B cell (primary cell): ENCODE data around the gene MIP. TPM values are rescaled to one million over a fixed set of nuclear protein-coding genes. Genes with fewer than 3 reads are reported as not detected.

Experiments
- ATAC-seq: fragments of 200-7000 bp; cut with Tn5 transposase; one replicate; pipeline ENCODE4 v1.10.0; 2021; ENCODE audit warnings: low read depth, mild to moderate bottlenecking, moderate number of reproducible peaks, moderate library complexity
- CTCF ChIA-PET: fragments of 350-600 bp; sonication (Branson Sonifier 250); formaldehyde crosslinking; loops from one replicate; lab custom pipeline; 2021; ENCODE audit warnings: antibody characterized with exemption, inconsistent platforms; lab: Charles Lee
- POLR2A ChIA-PET: fragments of 350-600 bp; sonication (Branson Sonifier 250); formaldehyde crosslinking; loops from one replicate; lab custom pipeline; 2021; ENCODE audit warnings: antibody characterized with exemption; lab: Charles Lee
- DNase-seq: peaks from one replicate; pipeline ENCODE4 v3.0.0; 2013
- H2AFZ ChIP-seq: 2 replicates; pipeline ENCODE4 v1.6.1; 2012; ENCODE audit warnings: mild to moderate bottlenecking, low read depth, low read length; ENCODE audit not compliant: insufficient read depth, poor library complexity, severe bottlenecking
- H3K27ac ChIP-seq, 2 donors: 1 replicate in 1 of 2; 2 replicates in 1 of 2; pipeline ENCODE4 v1.5.1; 2012 to 2013; ENCODE audit warnings: low read length in 2 of 2, mild to moderate bottlenecking in 2 of 2, moderate library complexity in 1 of 2
- H3K27me3 ChIP-seq, 4 experiments: fragments of 200-600 bp in 1 of 4; sonication (generic) in 1 of 4; replicated peaks in 1 of 4; 1 replicate in 2 of 4; 2 replicates in 2 of 4; pipeline versions ENCODE4 v1.6.1 to v1.7.0; 2013 to 2016; ENCODE audit warnings: low read length in 3 of 4, mild to moderate bottlenecking in 2 of 4, mixed read lengths in 1 of 4, moderate library complexity in 1 of 4; ENCODE audit not compliant: insufficient read depth in 4 of 4, control insufficient read depth in 3 of 4; ENCODE audit errors: control extremely low read depth in 1 of 4
- H3K36me3 ChIP-seq, 2 experiments: replicated peaks in 1 of 2; 1 replicate in 1 of 2; 2 replicates in 1 of 2; pipeline versions ENCODE4 v1.6.1 to v1.7.1; 2013; ENCODE audit warnings: low read length in 1 of 2; ENCODE audit not compliant: insufficient read depth in 2 of 2, control insufficient read depth in 1 of 2; ENCODE audit errors: control extremely low read depth in 1 of 2, extremely low read depth in 1 of 2
- H3K4me1 ChIP-seq, 2 donors: fragments of 200-600 bp in 1 of 2; sonication (generic) in 1 of 2; 1 replicate in 1 of 2; 2 replicates in 1 of 2; pipeline versions ENCODE4 v1.5.1 to v1.6.1; 2013 to 2017; ENCODE audit warnings: low read length in 2 of 2; ENCODE audit not compliant: control insufficient read depth in 2 of 2, insufficient read depth in 2 of 2
- H3K4me2 ChIP-seq: replicated peaks from 2 replicates; pipeline ENCODE3; 2012; ENCODE audit warnings: mild to moderate bottlenecking, low read depth, low read length; ENCODE audit not compliant: poor library complexity, severe bottlenecking
- H3K4me3 ChIP-seq, 5 experiments: fragments of 200-600 bp in 1 of 5; sonication (generic) in 1 of 5; 1 replicate in 3 of 5; 2 replicates in 2 of 5; pipeline versions ENCODE4 v1.5.1 to v1.7.0; 2011 to 2016; ENCODE audit warnings: low read length in 4 of 5, mild to moderate bottlenecking in 4 of 5, low read depth in 2 of 5, control low read depth in 1 of 5, moderate library complexity in 1 of 5; ENCODE audit not compliant: insufficient read depth in 1 of 5; ENCODE audit errors: control extremely low read depth in 1 of 5, extremely low read depth in 1 of 5
- H3K79me2 ChIP-seq: fragments of 200-600 bp; sonication (generic); one replicate; pipeline ENCODE4 v1.6.0; 2016; ENCODE audit warnings: low read length; ENCODE audit not compliant: control insufficient read depth, insufficient read depth
- H3K9ac ChIP-seq: fragments of 200-600 bp; sonication (generic); 2 replicates; pipeline ENCODE4 v1.6.1; 2017; ENCODE audit warnings: mild to moderate bottlenecking, low read length, moderate library complexity
- H3K9me3 ChIP-seq, 3 donors: one replicate each; pipeline versions ENCODE4 v1.6.1 to v1.7.1; 2013; ENCODE audit warnings: low read length in 2 of 3; ENCODE audit not compliant: control insufficient read depth in 2 of 3, insufficient read depth in 1 of 3; ENCODE audit errors: control extremely low read depth in 1 of 3
- H4K20me1 ChIP-seq: 2 replicates; pipeline ENCODE4 v1.6.0; 2012; ENCODE audit warnings: mild to moderate bottlenecking, low read length; ENCODE audit not compliant: insufficient read depth, control insufficient read depth, poor library complexity, severe bottlenecking
- H3K27ac Mint-ChIP-seq: one replicate; pipeline ENCODE4 v1.8.0; 2021; ENCODE audit warnings: mixed read lengths
- H3K27me3 Mint-ChIP-seq: one replicate; pipeline ENCODE4 v1.8.0; 2021; ENCODE audit warnings: mixed read lengths
- H3K4me1 Mint-ChIP-seq: one replicate; pipeline ENCODE4 v1.8.0; 2021; ENCODE audit warnings: mixed read lengths
- H3K4me3 Mint-ChIP-seq: one replicate; pipeline ENCODE4 v1.8.0; 2021; ENCODE audit warnings: mixed read lengths
- H3K9me3 Mint-ChIP-seq: one replicate; pipeline ENCODE4 v1.8.0; 2022; ENCODE audit warnings: mixed read lengths; ENCODE audit not compliant: insufficient read depth
- EZH2 ChIP-seq: IDR thresholded peaks from 2 replicates; pipeline ENCODE4 v1.6.1; 2012; ENCODE audit warnings: borderline replicate concordance, low read depth, mild to moderate bottlenecking, moderate library complexity, low read length; ENCODE audit not compliant: insufficient read depth, poor library complexity, severe bottlenecking
- WGBS: methylation state at CpG from one replicate; pipeline ENCODE4 v1.1.5; 2013; ENCODE audit warnings: missing lambda C conversion rate; ENCODE audit not compliant: insufficient coverage; 5-methylcytosine and 5-hydroxymethylcytosine counted together
- intact Hi-C: fragments of 100-400 bp; cut with micrococcal nuclease; formaldehyde crosslinking; loops from one replicate; pipeline ENCODE4 v1.10.0; 2022
- polyA plus RNA-seq: library from polyadenylated mRNA; depleted of rRNA; stranded (reverse); fragments of >200 nt; gene quantifications from 2 replicates; pipeline ENCODE4 v1.2.3, GENCODE V29; 2012
- total RNA-seq, 2 donors: library from RNA; stranded (reverse); fragments of 120-200 nt in 1 of 2; gene quantifications; 1 replicate in 1 of 2; 2 replicates in 1 of 2; pipeline versions ENCODE4 v1.2.3 to v1.2.4, GENCODE V29; 2013 to 2022
- TF ChIP-seq, protein P1 (sequence below): fragments of 200-600 bp; IDR thresholded peaks from one replicate; pipeline ENCODE4 v1.8.0; 2022; ENCODE audit warnings: antibody characterized with exemption, mild to moderate bottlenecking

The MIP gene
- total and polyA plus RNA-seq, 2 donors (not counting 1 experiment from before 2014, with no cell fraction given): not detected

DNA sequence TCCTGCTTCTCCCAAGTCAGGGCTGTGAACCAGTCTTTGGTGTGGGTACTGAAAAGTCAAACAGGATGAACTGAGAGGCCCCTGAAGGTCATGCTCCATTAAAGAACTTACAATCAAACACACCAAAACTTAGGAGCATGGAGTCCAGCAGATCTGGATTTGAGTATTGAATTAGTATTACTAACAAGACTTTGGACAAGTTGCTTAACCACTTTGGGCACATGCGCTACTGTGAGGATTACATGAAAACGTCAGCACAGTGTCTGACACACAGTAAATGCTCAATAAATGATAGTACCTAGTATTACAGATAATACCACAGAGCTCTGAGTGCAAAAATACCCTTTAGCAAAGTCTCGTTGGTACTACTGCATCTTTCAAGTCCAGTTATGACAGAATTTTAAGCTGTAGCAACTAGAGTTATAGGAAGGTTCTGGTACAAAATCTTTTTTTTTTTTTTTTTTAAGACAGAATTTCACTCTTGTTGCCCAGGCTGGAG lies 28.5 kb downstream of the MIP start:
- ChIA-PET POLR2A (no interaction called here), CTCF (interaction anchor here (1.6 kb wide), 1 partner anchor 66 kb away, joined by 3 read pairs; the partner anchor contains the start of gene STAT2)
- Histone ChIP-seq H3K79me2 (no peaks in the 10 kb centered on the region), H4K20me1 (no peaks in the 10 kb centered on the region), H3K27ac (no peak overlapping the region), H3K27me3 (no peaks in the 10 kb centered on the region), H3K4me1 (no peaks in the 10 kb centered on the region), H3K9ac (no peak overlapping the region), H3K36me3 (peaks cover 3 to 67% of the 10 kb centered on the region in 2 experiments), H3K9me3 (no peaks in the 10 kb centered on the region), H3K4me2 (no peak overlapping the region), H3K4me3 (no peak overlapping the region), H2AFZ (no peak overlapping the region)
- no peak for DNase-seq
- no peak overlapping the region for H3K4me3 Mint-ChIP-seq
- H3K27ac Mint-ChIP-seq: no peak overlapping the region
- no peaks in the 10 kb centered on the region for H3K9me3 Mint-ChIP-seq
- no peaks in the 10 kb centered on the region for H3K27me3 Mint-ChIP-seq
- intact Hi-C loops: no loop called here
- ATAC-seq: no peak
- no CpG with 5 or more reads among the region's 3 CpGs for WGBS
- no peaks in the 10 kb centered on the region for H3K4me1 Mint-ChIP-seq
- TF ChIP-seq, protein P1, sequence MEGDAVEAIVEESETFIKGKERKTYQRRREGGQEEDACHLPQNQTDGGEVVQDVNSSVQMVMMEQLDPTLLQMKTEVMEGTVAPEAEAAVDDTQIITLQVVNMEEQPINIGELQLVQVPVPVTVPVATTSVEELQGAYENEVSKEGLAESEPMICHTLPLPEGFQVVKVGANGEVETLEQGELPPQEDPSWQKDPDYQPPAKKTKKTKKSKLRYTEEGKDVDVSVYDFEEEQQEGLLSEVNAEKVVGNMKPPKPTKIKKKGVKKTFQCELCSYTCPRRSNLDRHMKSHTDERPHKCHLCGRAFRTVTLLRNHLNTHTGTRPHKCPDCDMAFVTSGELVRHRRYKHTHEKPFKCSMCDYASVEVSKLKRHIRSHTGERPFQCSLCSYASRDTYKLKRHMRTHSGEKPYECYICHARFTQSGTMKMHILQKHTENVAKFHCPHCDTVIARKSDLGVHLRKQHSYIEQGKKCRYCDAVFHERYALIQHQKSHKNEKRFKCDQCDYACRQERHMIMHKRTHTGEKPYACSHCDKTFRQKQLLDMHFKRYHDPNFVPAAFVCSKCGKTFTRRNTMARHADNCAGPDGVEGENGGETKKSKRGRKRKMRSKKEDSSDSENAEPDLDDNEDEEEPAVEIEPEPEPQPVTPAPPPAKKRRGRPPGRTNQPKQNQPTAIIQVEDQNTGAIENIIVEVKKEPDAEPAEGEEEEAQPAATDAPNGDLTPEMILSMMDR: no peak
- TF ChIP-seq EZH2: no peak

DNA sequence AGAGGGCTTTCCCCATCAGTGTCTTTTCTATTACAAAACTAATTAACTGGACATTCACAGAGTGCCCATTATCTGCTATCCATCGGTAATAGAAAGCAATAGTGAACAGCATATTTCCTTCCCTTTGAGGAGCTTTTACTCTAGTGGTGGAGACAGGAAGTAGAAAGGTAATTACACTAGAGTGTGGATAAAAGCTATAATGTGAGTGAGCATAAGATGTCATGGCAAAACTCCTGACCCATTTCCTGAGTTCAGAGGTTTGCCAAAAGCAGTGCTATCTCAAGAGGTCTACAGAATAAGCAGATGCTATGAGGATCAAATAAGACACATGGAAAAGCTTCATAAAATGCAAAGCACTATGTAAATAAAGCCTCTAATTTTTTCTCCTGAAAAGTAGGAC lies 29.3 kb downstream of the MIP start:
- H3K9me3 ChIP-seq: no peaks in the 10 kb centered on the region
- H3K9ac ChIP-seq: no peak overlapping the region
- no peaks in the 10 kb centered on the region for H3K79me2 ChIP-seq
- ChIA-PET POLR2A (interaction anchor here (0.6 kb wide), 1 partner anchor 33 kb away, joined by 3 read pairs; no protein-coding TSS in a partner anchor), CTCF (interaction anchor here (0.6 to 1.1 kb wide), 3 partner anchors 20 to 71 kb away, joined by 3 read pairs; no protein-coding TSS in a partner anchor)
- no peak for DNase-seq
- H3K9me3 Mint-ChIP-seq: no peaks in the 10 kb centered on the region
- H3K4me2 ChIP-seq: no peak overlapping the region
- no peaks in the 10 kb centered on the region for H3K27me3 ChIP-seq
- H3K27ac ChIP-seq: no peak overlapping the region
- no peak overlapping the region for H3K4me3 ChIP-seq
- no CpG with 5 or more reads among the region's 1 CpG for WGBS
- H3K36me3 ChIP-seq: peaks cover 3 to 68% of the 10 kb centered on the region in 2 experiments
- TF ChIP-seq, protein P1: no peak
- no peak for TF ChIP-seq EZH2
- ATAC-seq: no peak
- no peaks in the 10 kb centered on the region for H3K4me1 ChIP-seq
- H2AFZ ChIP-seq: no peak overlapping the region
- no peaks in the 10 kb centered on the region for H3K4me1 Mint-ChIP-seq
- no peak overlapping the region for H3K27ac Mint-ChIP-seq
- intact Hi-C loops: no loop called here
- H4K20me1 ChIP-seq: no peaks in the 10 kb centered on the region
- H3K4me3 Mint-ChIP-seq: no peak overlapping the region
- H3K27me3 Mint-ChIP-seq: no peaks in the 10 kb centered on the region
